GM19372 (cell line): ENCODE data around the gene OR10A6.

Experiments used
- ATAC-seq: cut with Tn5 transposase; IDR thresholded peaks from one replicate; pipeline ENCODE4 v1.9.1; 2021; ENCODE audit warnings: mild to moderate bottlenecking, low read depth, moderate library complexity; ENCODE audit not compliant: unreplicated experiment

Gene OR10A6

DNA sequence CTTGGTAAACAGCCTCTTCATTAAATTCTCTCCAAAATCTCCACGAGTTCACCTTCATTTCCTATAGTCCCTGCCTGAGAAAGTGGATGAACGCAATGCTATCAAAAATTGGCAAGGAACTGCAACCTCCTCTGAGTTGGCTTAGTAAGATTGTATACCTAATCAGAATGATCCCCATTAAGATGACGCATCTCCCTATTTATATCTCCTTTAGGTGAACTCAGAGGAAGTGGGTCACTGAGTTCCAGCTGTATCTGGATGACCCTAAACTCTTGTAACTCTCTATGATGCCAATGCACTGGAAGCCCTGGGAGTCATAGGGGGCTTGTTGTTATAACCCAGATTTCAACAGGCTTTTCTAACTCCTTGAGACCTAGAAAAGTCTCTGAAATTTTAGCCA is 48.2 kb downstream of the OR10A6 start:
- ATAC-seq = no peak
